PFSK-1 (cell line): ENCODE results near the gene GOLGA6B.

Experiments used
- FOXP2 ChIP-seq: optimal IDR thresholded peaks from 2 replicates; pipeline ENCODE3; 2011; ENCODE audit warnings: borderline replicate concordance, control low read depth, inconsistent platforms; ENCODE audit not compliant: insufficient read depth; ENCODE audit errors: extremely low read length, extremely low read depth
- POLR2AphosphoS5 ChIP-seq: IDR thresholded peaks from 2 replicates; pipeline ENCODE4 v1.6.1; 2012; ENCODE audit warnings: low read depth, mild to moderate bottlenecking, control low read depth, low read length, moderate library complexity
- REST ChIP-seq, 2 experiments: IDR thresholded peaks; 2 replicates each; pipeline versions ENCODE4 v1.6.1 to v1.8.0; 2011 to 2012; ENCODE audit warnings: low read depth in 2 of 2, low read length in 2 of 2, control low read depth in 1 of 2, inconsistent platforms in 1 of 2, mild to moderate bottlenecking in 1 of 2, moderate library complexity in 1 of 2; ENCODE audit not compliant: insufficient read depth in 1 of 2
- SIN3A ChIP-seq: IDR thresholded peaks from 2 replicates; pipeline ENCODE4 v1.6.1; 2012; ENCODE audit warnings: mild to moderate bottlenecking, low read length, moderate library complexity, borderline replicate concordance; ENCODE audit not compliant: insufficient read depth
- TAF1 ChIP-seq: IDR thresholded peaks from 2 replicates; pipeline ENCODE4 v1.6.1; 2012; ENCODE audit warnings: low read length, control low read depth, borderline replicate concordance; ENCODE audit not compliant: insufficient read depth

GRCh38 chr15:72698938-72699337 lies 44.4 kb downstream of the GOLGA6B start:
- TF ChIP-seq REST (IDR thresholded peaks at IDR 0.05; ENCODE audit: insufficient read depth in 1 of 2, low read depth in 2 of 2, low read length in 2 of 2) (no peak), TAF1 (no peak), SIN3A (no peak), POLR2AphosphoS5 (no peak), FOXP2 (no peak)
